RWPE2 (cell line): ENCODE results near the gene DFFB.

ENCODE experiments used
- ATAC-seq: fragments of 200-7000 bp; cut with Tn5 transposase; 3 replicates; pipeline ENCODE4 v1.9.1; 2021; ENCODE audit warnings: low read depth
- DNase-seq: peaks from one replicate; pipeline ENCODE4 v3.0.0-alpha.2; 2020; ENCODE audit warnings: low spot score
- H3K27ac ChIP-seq: fragments of 450-650 bp; 2 replicates; pipeline ENCODE4 v1.5.1; 2017; ENCODE audit warnings: mild to moderate bottlenecking; ENCODE audit not compliant: poor library complexity, severe bottlenecking
- H3K27me3 ChIP-seq: fragments of 250-450 bp; sonication (Bioruptor Pico); 2 replicates; pipeline ENCODE4 v1.5.1; 2021; ENCODE audit warnings: mild to moderate bottlenecking, moderate library complexity; ENCODE audit not compliant: insufficient read depth, poor library complexity, severe bottlenecking
- H3K36me3 ChIP-seq: fragments of 250-450 bp; sonication (Bioruptor Pico); 2 replicates; pipeline ENCODE4 v1.5.1; 2020; ENCODE audit warnings: low read depth, mild to moderate bottlenecking, moderate library complexity
- H3K4me1 ChIP-seq: fragments of 250-450 bp; sonication (Bioruptor Pico); 2 replicates; pipeline ENCODE4 v1.5.1; 2021; ENCODE audit warnings: mild to moderate bottlenecking, moderate library complexity; ENCODE audit not compliant: insufficient read depth, poor library complexity, severe bottlenecking
- H3K4me3 ChIP-seq: fragments of 250-450 bp; sonication (Bioruptor Pico); 2 replicates; pipeline ENCODE4 v1.5.1; 2021; ENCODE audit warnings: mild to moderate bottlenecking, moderate library complexity; ENCODE audit not compliant: severe bottlenecking
- H3K9me3 ChIP-seq: fragments of 250-450 bp; sonication (Bioruptor Pico); 2 replicates; pipeline ENCODE4 v1.5.1; 2021; ENCODE audit warnings: mild to moderate bottlenecking, moderate library complexity; ENCODE audit not compliant: severe bottlenecking
- TF ChIP-seq, protein P1 (sequence below): fragments of 450-650 bp; IDR thresholded peaks from one replicate; pipeline ENCODE4 v1.5.1; 2017; ENCODE audit warnings: mild to moderate bottlenecking, moderate library complexity; ENCODE audit not compliant: poor library complexity, severe bottlenecking

DFFB gene

DNA sequence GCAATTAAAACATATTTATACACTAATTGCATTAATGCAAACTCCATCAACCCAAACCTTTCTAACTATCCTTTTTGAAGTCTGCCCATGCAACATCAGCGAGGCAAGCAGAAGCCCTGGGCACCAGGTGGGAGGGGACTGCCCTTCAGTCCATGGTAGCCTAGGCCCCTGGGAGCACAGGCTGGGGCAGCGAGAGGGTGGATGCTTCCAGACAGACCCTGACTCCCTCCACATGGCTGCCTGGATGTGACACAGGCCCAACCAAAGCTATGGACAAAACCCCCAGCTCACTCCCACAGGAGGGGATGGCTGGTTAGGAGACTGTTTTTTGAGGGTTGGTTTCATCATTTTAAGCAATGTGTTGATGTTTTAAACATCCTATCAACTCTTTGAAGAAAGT lies 43.2 kb upstream of the DFFB start:
- H3K27ac ChIP-seq, result no peak overlapping the region
- no peak for ATAC-seq
- TF ChIP-seq, protein P1, sequence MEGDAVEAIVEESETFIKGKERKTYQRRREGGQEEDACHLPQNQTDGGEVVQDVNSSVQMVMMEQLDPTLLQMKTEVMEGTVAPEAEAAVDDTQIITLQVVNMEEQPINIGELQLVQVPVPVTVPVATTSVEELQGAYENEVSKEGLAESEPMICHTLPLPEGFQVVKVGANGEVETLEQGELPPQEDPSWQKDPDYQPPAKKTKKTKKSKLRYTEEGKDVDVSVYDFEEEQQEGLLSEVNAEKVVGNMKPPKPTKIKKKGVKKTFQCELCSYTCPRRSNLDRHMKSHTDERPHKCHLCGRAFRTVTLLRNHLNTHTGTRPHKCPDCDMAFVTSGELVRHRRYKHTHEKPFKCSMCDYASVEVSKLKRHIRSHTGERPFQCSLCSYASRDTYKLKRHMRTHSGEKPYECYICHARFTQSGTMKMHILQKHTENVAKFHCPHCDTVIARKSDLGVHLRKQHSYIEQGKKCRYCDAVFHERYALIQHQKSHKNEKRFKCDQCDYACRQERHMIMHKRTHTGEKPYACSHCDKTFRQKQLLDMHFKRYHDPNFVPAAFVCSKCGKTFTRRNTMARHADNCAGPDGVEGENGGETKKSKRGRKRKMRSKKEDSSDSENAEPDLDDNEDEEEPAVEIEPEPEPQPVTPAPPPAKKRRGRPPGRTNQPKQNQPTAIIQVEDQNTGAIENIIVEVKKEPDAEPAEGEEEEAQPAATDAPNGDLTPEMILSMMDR, result no peak
- no peaks in the 10 kb centered on the region for H3K4me1 ChIP-seq
- no peaks in the 10 kb centered on the region for H3K27me3 ChIP-seq
- no peaks in the 10 kb centered on the region for H3K36me3 ChIP-seq
- no peak for DNase-seq
- no peak overlapping the region for H3K4me3 ChIP-seq
- no peaks in the 10 kb centered on the region for H3K9me3 ChIP-seq

DNA sequence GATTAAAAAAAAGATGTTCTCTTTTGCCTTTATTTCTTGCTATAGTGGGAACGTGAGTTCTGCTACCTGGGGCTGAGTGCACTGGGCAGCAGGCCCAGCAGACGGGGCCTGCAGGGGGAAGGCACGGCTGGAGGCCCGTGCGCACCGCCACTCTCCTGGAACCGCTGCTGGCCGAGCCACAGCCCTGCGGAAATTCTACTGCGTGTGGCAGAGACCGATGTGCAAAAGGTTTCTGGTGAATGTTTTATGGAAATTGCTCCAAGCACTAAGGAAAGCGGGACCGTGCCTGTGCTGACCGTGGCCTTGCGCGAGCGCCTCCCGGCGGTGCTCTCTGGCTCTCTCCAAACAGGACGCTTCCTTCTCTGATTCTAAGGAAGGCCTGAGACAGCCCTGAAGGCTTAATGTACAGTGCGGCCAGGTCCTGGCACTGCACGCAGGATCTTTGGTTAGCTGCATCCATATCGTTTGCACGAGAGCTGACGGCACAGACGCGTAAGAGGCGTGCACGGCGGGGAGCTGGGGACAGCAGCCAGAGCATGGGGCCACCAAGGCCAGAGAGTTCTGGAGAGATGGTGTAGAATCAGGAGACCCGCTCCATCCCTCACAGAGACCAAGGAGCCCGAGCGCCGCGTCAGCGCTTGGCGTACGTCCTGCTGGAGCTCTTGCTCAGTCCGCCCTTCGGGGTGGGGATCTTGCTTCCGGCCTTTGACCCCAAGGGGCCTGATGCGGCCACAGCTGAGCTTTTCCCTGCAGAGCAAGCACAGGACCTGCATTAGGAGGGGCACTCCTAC lies 42.3 kb upstream of the DFFB start:
- TF ChIP-seq, protein P1, result no peak
- no peaks in the 10 kb centered on the region for H3K36me3 ChIP-seq
- H3K4me3 ChIP-seq, result no peak overlapping the region
- H3K27ac ChIP-seq, result no peak overlapping the region
- no peaks in the 10 kb centered on the region for H3K4me1 ChIP-seq
- no peaks in the 10 kb centered on the region for H3K9me3 ChIP-seq
- ATAC-seq (no peak), DNase-seq (no peak)
- H3K27me3 ChIP-seq, result no peaks in the 10 kb centered on the region

DNA sequence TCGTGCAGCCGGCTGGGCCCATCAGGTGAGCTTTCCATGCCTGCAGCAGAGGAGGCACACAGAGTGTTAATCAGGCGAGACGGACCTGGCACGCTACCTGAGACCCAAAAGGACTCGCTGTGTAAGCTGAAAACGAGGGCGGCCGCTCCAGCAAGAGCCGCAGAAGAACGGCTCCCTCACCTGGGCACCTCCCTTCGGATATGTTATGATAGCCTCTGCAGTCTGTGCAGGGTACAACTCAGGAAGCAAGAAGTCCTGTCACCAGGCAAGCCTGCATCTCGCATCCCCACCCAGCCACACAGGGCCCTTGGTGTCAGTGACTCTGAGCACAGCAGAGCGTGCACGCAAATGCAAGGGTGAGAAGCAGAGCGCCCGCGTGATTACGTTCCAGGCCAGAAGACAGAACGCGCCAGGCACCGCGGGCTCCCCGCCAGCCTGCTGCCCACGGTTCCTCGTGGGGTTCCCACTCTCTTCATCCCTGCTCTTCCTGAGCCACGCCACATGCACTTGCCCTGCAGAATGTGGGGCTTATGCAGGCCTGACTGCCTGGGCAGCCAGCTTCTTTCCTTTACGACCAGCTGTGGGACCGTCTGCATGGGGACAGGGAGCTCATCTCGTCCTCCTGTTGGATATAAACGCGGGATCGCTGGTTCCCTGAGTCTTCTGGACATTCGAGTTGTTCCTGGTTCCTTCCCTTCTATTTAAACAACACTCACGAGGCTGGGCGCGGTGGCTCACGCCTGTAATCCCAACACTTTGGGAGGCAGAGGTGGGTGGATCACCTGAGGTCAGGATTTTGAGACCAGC lies 40.7 kb upstream of the DFFB start:
- Histone ChIP-seq H3K27ac (no peak overlapping the region), H3K4me1 (no peaks in the 10 kb centered on the region), H3K9me3 (no peaks in the 10 kb centered on the region), H3K36me3 (no peaks in the 10 kb centered on the region), H3K4me3 (no peak overlapping the region), H3K27me3 (no peaks in the 10 kb centered on the region)
- DNase-seq, result no peak
- ATAC-seq, result no peak
- TF ChIP-seq, protein P1, result no peak

DNA sequence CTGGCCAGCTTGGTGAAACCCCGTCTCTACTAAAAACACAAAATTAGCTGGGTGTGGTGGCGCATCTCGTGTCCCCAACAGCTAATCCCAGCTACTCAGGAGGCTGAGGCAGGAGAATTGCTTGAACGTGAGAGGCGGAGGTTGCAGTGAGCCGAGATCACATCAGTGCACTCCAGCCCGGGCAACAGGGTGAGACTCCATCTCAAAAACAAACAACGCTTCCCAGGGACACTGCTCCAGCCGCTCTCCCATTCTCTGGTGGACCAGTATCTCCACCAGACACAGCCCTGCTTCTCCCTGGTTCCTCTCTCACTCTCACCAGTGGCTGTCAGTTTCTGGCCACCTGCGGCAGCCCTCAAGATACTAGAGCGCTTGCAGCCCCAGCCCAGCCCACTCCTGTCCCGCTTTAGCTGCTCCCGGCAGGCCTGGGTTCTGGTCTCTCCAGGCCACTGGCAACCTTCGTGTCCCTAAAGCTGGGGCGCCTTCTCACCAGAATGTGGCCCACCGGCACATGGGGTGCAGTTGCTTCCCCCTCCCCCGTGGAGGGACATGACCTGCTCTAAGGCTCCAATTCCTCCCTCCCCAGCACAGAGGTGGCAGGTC lies 40.0 kb upstream of the DFFB start:
- H3K9me3 ChIP-seq, result no peaks in the 10 kb centered on the region
- no peak overlapping the region for H3K27ac ChIP-seq
- no peaks in the 10 kb centered on the region for H3K36me3 ChIP-seq
- H3K27me3 ChIP-seq, result no peaks in the 10 kb centered on the region
- DNase-seq, result no peak
- no peak overlapping the region for H3K4me3 ChIP-seq
- no peaks in the 10 kb centered on the region for H3K4me1 ChIP-seq
- TF ChIP-seq, protein P1, result no peak
- no peak for ATAC-seq
